HG02623 (cell line): ENCODE measurements around the gene TTC39C.
A peak's percentile ranks its signal among the peaks of the same experiment; 100 is the strongest.
"Not testable (repeated sequence)": the region's sequence is repeated elsewhere in the genome, so short reads cannot be mapped to it uniquely, and the experiment has no call there.

Experiments used
- ATAC-seq: cut with Tn5 transposase; IDR thresholded peaks from one replicate; pipeline ENCODE4 v1.9.1; 2021; ENCODE audit warnings: moderate library complexity; ENCODE audit not compliant: unreplicated experiment

The TTC39C gene

DNA sequence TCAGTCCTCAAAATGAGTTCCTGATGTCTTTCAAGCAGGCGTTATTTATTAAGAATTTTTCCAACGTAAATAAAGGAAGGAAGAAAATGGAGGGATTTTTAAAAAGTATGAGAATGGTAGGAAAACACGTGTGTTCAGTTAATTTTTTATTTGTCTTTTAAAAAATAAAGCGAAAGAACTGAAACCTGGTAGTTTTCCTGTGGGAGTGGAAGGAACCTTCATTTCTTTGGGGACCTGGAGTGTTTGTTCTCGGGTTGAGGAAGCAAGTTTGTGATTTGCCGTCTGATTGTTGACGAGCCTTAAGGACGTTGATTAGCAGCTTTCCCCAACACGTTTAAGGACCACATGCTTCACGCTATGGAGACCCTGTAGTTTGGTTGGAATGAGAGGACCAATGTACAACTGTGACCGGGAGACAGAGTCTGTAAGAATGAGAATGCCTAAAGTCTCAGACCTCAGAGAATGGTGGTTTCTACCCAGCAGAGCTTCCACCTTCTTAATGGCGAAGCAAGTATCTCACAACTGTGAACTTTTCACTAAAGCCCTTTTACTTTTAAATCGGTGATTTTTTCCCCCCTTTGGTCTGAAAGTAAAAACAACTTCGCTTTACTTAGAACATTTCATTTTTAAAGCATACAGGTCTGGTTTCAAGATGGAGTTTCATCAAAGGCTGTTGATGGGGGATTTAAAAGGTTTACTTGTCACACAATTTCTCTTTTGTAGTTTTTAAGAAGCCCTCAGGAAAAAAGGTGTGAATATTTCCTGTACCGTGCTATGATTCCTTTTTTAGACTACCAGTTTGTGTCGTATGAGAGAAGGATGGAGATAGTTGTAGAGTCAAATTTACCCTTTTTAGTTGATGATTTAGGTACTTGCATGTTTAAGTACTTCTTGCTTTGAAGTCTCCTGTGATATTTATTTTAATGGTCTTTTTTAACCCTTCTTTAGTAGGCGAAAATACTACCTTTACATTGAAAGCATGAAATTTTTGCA is 1.4 kb downstream of the TTC39C start:
- no peak for ATAC-seq

- ATAC-seq = no peak
Measured at GRCh38 chr18:24016643-24017042, 2.1 kb downstream of the TTC39C start.

GRCh38 chr18:24018299-24018886 is 3.8 kb downstream of the TTC39C start:
- no peak for ATAC-seq

DNA sequence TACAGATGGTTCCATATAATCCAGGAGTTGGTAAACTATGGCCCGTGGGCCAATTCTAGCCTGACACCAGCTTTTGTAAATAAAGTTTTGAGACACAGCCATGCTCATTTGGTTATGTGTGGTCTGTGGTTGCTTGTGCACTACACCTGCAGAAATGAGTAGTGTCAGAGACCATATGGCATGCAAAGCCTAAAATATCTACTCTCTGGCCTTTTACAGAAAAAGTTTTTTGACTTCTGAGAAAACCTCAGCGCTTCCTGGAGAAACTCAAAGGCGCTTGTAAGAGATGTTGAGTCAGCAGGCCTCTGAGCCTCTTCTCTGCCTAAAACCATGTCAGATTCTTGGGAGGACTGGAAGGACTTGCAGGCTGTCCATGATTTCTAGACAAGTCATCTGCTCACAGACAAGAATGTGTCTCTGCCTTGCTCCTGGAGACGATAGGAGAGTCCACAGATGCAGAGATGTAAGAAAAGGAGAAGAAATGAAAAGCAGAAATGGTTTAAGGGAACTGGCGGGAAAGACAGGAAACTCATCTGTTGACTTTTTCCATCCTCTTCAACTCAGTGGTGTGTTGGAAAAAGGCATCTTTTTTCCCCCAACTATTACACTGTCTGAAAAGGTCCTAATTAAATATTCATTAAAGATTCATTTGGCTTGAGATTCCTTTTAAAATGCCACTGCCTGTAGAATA is 5.2 kb downstream of the TTC39C start:
- ATAC-seq = peak; percentile 80

DNA sequence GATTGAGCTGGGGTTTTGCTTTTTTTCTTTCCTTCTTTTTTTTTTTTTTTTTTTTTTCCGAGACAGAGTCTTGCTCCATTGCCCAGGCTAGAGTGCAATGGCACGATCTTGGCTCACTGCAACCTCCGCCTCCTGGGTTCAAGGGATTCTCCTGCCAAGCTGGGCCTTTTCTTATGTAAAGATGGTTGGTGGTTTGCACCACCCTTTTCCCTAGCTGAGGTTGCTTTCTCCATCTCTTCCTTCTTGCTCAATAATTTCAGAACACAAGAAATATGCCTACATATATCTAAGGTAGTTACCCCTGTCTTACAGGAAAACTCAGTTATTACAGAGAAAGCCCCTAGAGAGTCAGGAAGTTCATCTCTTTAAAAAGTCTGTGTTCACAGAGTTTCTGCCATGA is 7.0 kb downstream of the TTC39C start:
- ATAC-seq = no peak

DNA sequence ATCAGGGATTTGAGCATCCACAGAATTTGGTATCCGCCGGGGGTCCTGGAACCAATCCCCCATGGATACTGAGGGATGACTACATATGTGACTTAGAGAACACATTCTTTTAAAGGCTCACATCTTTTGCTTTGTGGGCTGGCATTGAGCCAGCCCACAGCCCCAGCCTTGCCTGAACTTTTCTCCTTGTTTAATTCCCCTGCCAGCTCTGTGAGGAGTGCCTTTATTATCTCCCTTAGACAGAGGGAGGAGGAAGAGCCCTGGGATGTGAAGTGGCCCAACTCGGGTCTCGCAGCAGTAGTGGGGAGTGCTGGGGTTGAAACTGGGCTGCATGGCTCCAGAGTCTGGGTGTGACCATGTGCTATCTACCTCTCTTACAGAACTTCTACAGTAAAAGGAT is 7.6 kb downstream of the TTC39C start:
- ATAC-seq = no peak

- ATAC-seq = no peak
Measured at GRCh38 chr18:24023185-24023814, 8.7 kb downstream of the TTC39C start.

DNA sequence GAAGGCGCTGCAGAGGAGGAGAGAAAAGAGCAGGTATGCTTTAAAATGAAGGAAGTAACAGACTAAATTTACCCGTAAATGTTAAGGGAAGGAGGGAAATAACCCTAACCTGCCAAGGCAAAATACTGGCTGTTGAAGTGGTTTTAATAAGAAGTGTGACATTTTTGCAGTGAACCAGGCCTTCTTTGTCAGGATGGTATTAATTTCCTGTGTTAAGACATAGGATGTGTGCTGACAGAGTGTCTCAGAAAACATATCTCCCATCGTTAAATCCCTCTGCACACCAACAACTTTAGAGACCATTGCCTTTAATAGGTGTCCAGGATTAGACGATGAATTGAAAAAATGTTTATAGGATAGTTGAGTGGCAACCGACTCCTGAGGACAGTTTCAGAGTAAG is 9.9 kb downstream of the TTC39C start:
- no peak for ATAC-seq

GRCh38 chr18:24026457-24026856 is 11.9 kb downstream of the TTC39C start:
- no peak for ATAC-seq

DNA sequence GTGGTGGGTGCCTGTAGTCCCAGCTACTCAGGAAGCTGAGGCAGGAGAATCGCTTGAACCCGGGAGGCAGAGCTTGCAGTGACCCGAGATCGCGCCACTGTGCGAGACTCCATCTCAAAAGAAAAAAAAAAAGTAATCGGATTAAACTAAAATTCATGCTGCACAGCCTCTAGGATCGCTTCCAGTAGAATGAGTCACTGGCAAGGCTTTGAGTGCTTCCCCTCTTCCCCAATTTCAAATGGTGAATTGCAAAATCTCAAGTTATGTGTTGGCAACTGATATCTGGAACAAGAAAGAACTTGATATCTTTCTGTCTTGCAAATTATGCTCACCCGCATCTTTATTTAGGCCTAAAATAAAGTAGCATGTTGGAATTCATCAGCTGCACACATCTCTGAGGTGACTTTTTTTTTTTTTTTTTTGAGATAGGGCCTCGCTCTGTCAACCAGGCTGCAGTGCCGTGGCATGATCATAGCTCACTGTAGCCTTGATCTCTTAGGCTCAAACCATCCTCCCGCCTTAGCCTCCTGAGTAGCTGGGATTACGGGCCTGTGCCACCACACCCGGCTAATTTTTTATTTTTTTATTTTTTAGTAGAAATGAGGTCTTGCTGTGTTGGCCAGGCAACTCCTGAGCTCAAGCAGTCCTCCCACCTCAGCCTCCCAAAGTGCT is 12.7 kb downstream of the TTC39C start:
- ATAC-seq = no peak

DNA sequence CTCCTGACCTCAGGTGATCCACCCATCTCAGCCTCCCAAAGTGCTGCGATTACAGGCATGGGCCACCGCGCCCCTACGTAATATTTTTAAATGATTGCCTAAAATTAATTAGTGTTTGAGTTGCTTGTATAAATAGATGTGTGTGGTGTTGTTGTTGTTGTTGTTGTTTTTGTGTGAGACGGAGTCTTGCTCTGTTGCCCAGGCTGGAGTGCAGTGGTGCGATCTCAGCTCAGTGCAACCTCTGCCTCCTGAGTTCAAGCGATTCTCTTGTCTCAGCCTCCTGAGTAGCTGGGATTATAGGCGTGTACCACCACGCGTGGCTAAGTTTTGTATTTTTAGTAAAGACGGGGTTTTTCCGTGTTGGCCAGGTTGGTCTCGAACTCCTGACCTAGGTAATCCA is 14.4 kb downstream of the TTC39C start:
- not testable (repeated sequence) for ATAC-seq

DNA sequence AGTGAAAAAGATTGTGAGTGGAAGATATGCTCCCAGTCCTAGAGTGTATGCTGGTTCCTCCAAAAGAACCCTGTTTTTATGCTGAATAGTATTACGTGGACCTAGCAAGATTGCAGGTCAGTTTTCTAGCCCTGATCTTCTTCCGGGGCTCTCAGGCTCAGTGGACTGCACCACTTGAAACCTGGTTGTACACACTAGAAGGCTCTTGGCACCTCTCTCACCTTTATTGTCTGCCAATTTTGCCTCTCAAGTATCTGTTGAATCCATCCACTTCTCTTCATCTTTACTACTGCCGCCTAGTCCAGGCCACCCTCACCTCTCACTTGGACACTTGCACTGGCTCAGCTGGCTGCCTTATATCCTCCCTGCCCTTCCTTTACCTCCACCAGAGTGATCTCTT is 16.8 kb downstream of the TTC39C start:
- no peak for ATAC-seq

GRCh38 chr18:24031916-24032315 is 17.4 kb downstream of the TTC39C start:
- peak; percentile 68 for ATAC-seq

DNA sequence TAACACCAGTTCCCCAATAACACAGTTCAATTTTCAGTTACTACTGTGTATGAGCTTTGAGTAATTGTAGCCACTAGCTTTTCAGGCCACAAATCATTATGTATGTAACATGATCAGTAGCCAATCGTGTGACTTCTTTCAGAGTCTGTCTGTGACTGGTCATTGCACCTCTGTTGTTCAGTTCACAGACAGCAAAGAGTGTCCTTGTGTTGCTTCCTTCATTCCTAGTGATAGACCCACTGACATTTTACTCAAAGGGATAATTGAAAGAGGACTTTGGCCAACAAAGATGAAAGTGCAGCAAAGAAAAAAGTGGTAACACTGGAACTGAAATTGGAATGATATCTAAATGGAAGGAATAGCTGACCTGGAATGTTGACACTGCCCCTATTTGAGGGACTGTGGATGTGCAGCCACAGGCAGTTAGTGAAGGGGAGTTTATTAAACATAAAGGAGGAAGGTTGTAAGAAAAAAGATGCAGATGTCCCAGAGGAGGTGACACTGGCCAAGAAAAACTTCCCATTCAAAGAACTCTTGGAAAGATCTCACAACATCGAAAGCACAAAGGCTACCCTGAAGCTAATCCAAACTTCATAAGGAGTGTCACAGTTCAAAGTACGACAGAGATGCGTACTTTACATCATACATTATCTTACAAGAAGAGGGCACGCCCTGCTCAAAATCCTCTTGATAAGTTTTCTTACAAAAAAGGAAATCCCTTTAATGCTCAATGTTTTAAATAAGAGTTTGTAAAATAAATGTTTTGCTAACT is 19.3 kb downstream of the TTC39C start:
- no peak for ATAC-seq

- no peak for ATAC-seq
Measured at GRCh38 chr18:24035316-24035715, 20.8 kb downstream of the TTC39C start.

DNA sequence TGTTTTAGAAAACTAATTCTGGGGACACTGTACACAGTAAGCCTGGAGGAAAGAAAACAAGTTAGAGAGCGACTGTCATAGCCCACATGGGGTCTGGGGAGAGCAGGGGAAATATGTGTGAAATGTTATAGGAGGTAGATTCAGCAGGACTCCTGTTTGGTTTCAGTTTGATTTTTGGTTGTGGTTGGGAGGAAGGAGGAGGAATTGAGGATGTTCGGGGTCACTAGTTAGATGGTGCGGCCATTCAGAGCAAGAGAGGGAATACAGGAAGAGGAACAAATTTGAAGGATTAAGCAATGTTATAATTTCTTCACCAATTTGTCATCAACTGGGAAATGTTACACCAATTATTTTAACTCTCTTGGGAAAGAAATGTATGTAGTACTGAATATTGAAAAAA is 25.1 kb downstream of the TTC39C start:
- ATAC-seq = no peak

- no peak for ATAC-seq
Measured at GRCh38 chr18:24041691-24042090, 27.1 kb downstream of the TTC39C start.

DNA sequence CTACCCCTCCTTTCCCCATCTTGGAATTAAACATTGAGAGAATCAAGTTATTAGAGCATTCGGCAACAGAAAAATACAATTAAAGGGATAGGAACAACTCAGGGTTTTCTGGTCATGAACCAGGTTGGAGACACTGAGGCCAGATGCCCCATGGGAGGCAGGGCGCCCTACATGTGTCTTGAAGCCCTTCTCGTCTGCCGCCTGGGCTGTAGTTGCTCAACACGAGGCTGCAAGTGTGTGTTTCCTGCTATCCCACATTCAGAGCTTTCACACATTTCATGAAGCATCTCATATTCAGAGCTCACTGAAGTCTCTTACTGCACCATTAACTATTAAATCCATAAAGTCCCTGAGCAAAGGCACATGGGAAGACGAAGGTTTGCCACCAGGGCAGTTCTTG is 28.8 kb downstream of the TTC39C start:
- ATAC-seq = no peak

DNA sequence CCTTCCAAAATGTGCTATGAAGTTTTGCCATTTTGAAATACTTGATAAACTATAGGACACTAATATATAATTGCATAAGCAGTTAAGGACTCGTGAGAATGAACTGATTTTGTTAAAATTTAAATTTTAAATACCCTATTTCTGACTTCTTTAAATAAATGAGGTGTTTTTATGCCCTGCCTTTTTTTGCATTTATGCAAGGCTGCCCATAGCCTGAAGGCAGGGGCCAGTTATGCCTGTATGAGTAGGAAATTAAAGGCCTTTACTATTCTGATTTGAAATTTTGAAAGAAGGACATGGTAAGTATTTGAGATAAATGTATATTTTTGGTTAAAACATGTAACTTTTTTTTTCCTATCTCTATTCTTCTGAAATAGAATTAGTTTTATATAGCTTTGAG is 33.7 kb downstream of the TTC39C start:
- no peak for ATAC-seq

DNA sequence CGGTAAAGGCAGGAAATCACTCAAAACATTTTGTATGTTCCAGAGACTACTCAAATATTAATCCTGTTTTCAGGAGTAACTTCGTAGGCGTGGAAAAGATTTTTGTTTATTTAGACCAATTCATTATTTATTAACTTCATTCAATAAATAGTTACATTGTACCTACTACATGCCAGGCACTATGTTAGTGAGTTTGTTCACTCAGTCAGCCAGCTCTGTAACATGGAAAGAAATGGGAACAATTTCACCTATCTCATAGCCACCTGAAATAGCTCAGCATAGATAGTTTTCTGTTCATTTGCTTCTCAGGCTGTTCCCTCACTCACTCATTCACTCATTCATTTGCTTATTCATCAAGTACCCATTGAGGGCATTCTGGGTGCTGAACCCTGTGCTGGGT is 34.6 kb downstream of the TTC39C start:
- no peak for ATAC-seq
